Mononuclear cell (primary cell): ENCODE results near the gene MFNG. TPM values are rescaled to one million over a fixed set of nuclear protein-coding genes. Genes with fewer than 3 reads are reported as not detected.

Experiments used
- H3K27me3 ChIP-seq: 2 replicates; pipeline ENCODE4 v1.6.0; 2011; ENCODE audit warnings: low read length, control low read depth; ENCODE audit not compliant: insufficient read depth
- H3K4me1 ChIP-seq: 2 replicates; pipeline ENCODE4 v1.5.1; 2011; ENCODE audit warnings: mild to moderate bottlenecking, low read length, control low read depth; ENCODE audit not compliant: insufficient read depth
- H3K4me3 ChIP-seq: 2 replicates; pipeline ENCODE4 v1.5.1; 2011; ENCODE audit warnings: mild to moderate bottlenecking, low read length, moderate library complexity
- H3K9me3 ChIP-seq: 2 replicates; pipeline ENCODE4 v1.5.1; 2011; ENCODE audit warnings: low read depth, mild to moderate bottlenecking, control low read depth, low read length
- total RNA-seq: library from RNA; depleted of rRNA; stranded (reverse); fragments of >200 nt; gene quantifications from one replicate; pipeline ENCODE4 v1.2.3, GENCODE V29; 2012

Gene MFNG
- total RNA-seq, 1 donor, result 77.0 TPM

DNA sequence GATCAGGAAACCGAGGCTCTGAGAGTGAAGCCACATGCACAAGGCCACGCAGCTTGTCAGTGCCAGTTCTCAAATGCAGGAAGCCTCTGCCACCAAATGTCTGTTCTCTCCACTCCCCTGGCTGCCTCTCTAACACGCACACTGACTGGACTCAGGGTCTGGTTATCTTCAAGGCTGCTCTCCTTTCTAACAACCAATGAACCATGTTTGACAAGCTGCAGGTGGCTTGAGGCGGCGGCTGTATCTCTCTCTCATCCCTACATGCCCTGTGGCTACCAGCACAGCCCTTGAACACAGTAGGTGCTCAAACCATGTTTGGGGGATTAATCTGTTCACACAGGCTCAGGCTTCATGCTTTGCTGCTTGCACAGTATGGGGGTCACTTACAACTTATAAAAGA, 23.7 kb downstream of the MFNG start:
- no peaks in the 10 kb centered on the region for H3K4me1 ChIP-seq
- no peaks in the 10 kb centered on the region for H3K9me3 ChIP-seq
- H3K27me3 ChIP-seq, result no peaks in the 10 kb centered on the region
- H3K4me3 ChIP-seq, result no peak overlapping the region

DNA sequence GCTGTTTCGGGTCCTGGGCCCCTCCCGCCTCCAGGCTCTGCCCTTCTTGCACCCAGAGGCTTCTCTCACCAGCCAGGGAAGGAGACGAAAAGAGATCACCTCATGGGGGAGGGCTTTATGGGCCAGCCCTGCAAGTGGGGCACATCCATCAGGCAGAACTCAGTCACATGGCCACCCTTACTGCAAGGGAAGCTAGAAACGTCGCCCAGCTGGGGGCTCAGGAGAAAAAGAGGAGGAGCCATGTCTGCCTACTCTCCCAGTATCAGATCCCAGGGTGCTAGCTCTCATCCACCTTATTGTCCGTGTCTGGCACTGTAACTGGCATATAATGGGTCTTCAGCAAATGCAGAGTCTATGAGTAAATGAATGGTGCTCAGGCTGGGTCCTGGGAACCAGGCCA, 24.2 kb downstream of the MFNG start:
- H3K4me1 ChIP-seq, result no peaks in the 10 kb centered on the region
- no peaks in the 10 kb centered on the region for H3K27me3 ChIP-seq
- H3K9me3 ChIP-seq, result no peaks in the 10 kb centered on the region
- no peak overlapping the region for H3K4me3 ChIP-seq

DNA sequence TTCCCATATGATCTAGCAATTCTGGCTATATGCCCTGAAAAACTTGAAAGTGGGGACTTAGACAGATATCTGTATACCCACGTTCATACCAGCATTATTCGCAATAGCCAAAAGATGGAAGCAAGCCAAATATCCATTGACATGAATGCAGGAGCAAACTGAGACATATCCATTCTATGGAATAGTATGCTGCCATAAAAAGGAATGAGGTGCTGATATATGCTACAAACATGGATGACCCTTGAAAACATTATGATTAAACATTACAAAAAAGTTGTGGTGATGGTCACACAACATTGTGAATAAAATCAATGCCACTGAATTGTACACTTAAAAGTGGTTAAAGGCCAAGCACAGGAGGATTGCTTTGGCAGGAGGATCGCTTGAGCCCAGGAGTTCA, 25.5 kb downstream of the MFNG start:
- Histone ChIP-seq H3K4me1 (no peaks in the 10 kb centered on the region), H3K4me3 (no peak overlapping the region), H3K27me3 (no peaks in the 10 kb centered on the region), H3K9me3 (no peaks in the 10 kb centered on the region)

DNA sequence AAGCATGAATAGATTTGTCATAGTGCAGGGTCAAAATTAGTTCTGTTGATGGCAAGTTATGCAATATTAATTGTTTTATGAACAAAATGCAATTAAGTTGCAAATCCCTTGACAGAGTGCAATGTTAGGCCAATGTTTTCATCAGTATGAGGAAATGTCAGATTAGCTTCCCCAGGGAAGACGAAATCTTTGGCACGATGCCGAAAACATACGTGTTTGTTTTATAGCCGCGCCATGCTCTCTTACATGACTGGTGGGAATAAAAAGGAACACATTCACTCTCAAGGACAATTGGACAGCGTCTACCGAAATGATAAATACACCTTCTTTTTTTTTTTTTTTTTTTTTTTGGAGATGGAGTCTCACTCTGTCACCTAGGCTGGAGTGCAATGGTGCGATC, 27.0 kb downstream of the MFNG start:
- Histone ChIP-seq H3K4me3 (no peak overlapping the region), H3K4me1 (no peaks in the 10 kb centered on the region), H3K27me3 (no peaks in the 10 kb centered on the region), H3K9me3 (no peaks in the 10 kb centered on the region)

DNA sequence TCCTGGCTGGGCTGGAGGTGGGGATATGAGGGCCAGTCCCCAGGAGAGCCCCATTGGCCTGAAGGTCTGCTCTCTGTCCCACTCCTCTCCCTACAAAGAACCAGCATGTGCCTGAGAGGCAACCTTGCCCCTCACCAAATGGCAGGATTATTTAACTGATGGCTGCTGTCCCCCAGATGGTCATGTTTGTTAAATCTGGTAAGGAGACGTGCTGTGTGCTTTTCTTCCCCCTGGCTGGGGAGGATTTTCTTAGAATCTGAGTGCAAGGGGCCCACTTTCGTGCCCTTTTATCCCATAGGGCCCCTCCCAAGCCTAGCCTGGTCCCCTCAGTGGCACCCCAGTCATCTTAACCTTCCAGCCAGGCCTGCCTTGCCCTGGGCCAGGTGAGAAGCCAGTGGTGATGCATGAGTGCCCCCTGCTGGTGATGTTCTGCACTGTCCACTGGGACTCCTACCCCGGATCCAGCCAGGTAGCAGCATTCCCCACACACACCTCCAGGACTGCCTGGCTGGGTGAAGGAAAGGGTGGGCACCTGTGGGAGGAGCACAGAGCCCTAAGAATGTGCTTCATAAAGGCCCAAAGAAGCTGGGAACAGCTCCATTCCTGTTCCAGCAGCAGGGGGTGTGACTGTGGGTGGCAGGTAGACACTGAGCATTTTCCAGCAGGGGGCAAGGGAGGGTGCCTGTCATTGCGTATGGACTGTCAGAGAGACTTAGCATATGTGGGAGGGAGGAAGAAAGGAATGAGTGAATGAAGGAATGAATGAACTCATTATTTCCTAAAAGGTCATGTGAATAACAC, 28.9 kb downstream of the MFNG start:
- H3K9me3 ChIP-seq, result no peaks in the 10 kb centered on the region
- H3K4me1 ChIP-seq, result no peaks in the 10 kb centered on the region
- H3K4me3 ChIP-seq, result no peak overlapping the region
- H3K27me3 ChIP-seq, result no peaks in the 10 kb centered on the region

DNA sequence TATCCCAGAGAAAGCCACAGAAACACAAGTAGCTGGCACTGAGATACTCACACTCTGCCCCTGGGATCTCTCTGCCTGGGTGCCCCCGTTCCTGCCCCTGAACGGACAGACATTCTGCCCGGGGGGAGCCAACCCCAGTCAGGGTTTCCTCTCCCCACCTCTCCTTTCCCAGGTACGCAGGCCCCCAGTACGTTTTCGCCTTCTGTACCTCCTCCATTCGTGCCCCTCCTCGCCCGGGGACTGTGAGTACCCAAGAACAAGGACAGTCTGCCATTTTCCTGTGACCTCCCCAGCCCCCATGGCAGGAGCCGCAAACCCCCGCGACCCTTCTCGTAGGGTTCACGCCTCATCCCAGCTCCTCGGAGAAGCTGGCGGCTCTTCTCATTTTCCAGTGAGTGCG, 29.8 kb downstream of the MFNG start:
- Histone ChIP-seq H3K4me3 (no peak overlapping the region), H3K4me1 (no peaks in the 10 kb centered on the region), H3K27me3 (no peaks in the 10 kb centered on the region), H3K9me3 (no peaks in the 10 kb centered on the region)

DNA sequence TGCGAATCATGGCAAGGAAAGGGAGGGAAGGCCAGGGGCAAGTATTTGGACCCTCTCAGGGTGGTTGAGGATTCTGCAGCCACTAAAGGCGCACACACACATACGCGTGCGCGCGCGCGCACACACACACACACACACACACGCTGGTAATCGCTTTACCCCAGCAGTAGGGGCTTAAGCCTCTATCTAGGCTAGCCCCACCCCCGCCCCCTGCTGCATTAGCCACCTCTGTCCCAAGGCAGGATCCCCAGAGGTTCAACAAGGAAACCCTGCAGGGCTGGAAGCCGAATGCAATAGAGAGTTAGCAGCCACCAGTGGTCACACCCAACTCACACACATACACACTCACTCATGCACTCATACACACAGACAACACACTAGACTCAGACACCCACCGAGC, 30.3 kb downstream of the MFNG start:
- Histone ChIP-seq H3K27me3 (no peaks in the 10 kb centered on the region), H3K4me3 (no peak overlapping the region), H3K9me3 (no peaks in the 10 kb centered on the region), H3K4me1 (no peaks in the 10 kb centered on the region)

DNA sequence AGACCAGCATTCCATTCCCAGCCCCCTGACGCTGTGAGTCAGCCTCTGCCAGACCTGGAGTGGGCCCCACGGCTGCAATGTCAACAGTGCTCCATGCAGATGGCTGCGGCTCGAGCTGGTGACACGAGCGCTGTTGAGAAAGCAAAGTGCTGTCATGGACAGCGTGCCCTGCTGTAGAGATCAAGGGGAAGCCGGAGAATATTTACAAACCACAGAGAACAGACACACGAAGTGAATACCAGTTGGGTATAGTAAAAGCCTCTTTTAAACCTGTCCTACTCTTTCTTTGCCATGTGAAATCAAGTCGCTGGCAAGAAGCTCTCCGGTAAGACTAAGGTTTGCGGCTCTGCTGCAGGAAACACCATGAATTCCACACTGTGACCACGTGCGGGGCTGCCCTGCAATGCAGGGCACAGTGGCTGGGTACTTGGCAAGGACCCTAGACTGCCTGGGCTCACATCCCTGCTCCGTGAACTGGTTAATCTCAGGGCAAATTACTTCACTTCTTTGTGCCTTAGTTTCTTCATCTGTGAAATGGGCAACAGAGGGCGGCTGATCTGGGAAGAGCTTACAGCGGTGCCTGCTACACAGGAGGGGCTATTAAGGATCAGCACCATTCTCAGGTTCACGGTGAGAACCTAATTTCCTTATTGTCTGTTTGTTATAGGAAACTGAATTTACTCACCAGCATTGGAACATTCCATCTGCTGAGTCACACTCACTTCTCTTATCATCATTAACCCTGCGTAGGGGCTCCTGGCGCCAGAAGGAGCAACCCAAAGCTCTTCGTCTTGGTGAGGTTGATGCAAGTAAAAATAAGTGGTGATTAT, 31.1 kb downstream of the MFNG start:
- Histone ChIP-seq H3K9me3 (no peaks in the 10 kb centered on the region), H3K4me1 (no peaks in the 10 kb centered on the region), H3K27me3 (no peaks in the 10 kb centered on the region), H3K4me3 (no peak overlapping the region)

DNA sequence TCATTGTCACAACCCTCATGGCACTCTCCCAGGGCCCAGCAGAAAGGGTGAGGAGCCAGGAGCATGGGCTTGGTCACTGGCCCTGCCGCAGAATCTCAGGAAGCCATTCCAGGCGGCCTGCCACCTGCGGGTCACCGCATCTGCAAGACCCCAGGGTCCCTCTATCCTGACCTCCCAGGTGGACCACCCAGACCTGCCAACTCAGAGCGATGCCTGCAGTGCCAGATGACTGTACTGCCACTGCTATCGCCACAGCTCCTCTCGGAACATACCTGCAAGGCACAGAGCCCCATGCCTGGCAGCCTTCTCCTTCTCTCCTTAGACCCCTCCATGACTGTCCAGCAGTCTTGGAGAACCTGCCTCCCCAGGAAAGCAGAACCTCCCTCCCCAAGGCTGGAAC, 32.5 kb downstream of the MFNG start:
- no peaks in the 10 kb centered on the region for H3K9me3 ChIP-seq
- no peaks in the 10 kb centered on the region for H3K4me1 ChIP-seq
- no peak overlapping the region for H3K4me3 ChIP-seq

DNA sequence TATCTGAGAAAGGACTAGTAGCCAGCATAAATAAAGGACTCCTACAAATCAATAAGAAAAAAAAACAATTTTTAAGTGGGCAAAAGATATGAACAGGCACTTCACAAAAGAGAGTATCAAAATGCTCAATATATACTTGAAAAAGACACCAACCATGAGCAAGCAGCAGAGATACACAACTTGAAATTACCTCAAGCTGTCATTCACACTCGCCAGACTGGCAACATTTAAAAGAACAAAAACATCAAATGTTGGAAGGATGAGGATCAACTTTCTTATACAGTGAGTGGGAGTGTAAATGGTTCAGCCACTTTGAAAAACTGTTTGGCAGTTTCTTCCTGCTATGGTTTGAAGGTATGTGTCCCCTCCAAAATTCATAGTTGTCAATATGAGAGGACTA, 35.0 kb downstream of the MFNG start:
- H3K4me1 ChIP-seq, result no peaks in the 10 kb centered on the region
- no peak overlapping the region for H3K4me3 ChIP-seq
- no peaks in the 10 kb centered on the region for H3K27me3 ChIP-seq
- no peaks in the 10 kb centered on the region for H3K9me3 ChIP-seq

More for the DNA sequence above, 32.5 kb downstream of the MFNG start:
- no peaks in the 10 kb centered on the region for H3K27me3 ChIP-seq

DNA sequence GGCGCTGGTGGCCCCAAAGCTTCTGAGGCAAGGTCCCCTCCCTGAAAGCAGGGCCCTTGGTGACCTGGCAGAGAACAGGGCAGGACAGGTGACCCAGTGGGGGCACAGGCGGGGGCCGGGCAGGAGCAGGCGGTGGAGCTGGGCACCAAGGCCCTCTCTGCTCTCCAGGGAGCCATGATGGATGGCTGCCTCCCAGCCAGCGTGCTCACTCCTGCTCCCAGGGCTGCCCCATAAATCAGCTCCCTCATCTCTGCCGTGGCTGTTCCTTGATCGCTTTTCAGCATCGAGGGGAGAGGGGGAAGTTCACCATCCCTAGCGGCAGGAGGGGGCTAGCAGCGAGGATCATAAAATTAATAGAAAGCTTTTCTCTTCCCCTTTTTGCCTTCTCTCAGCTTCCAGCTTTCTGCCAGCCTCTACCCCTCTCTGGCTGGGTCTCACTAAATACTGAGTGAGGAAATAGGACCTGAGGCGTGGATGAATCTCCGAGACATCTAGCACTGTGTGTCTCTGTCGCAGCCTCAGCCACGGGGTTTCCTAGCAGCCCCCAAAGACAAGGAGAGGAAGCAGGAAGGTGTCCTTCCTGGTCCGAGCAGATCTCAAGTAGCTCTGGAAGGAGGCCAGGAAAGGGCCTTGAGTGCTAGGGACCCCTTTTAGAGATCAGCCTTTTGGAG, 36.7 kb downstream of the MFNG start:
- H3K27me3 ChIP-seq, result no peaks in the 10 kb centered on the region
- no peaks in the 10 kb centered on the region for H3K4me1 ChIP-seq
- no peak overlapping the region for H3K4me3 ChIP-seq
- no peaks in the 10 kb centered on the region for H3K9me3 ChIP-seq

DNA sequence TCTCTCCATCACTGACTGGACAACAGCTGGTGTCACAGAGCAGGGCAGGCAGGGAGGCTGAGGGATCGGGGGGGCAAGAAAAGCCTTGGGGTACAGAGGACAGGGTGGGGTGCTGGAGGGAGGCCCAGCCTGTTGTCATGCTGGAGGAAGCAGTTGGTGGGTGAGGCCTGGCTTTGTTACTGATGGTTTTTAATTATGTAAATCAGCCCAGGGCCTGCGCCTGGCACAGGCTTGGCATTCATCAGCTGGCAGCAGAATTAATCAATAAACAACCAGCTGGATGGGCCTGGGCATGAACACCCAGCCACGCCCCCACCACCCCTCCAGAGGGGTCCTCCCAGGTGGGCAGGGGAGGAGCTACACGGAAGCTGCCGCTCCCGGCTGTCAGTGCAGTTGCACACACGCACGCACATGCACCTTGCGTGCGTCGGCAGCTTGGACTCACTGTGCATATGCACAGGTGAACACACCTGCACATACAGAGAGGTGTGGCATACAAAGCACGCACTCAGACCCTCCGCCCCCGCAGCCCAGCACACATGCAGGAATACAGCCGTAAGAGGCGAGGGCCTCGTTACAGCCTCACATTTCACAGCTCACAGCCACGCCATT, 37.6 kb downstream of the MFNG start:
- H3K4me1 ChIP-seq, result no peaks in the 10 kb centered on the region
- no peaks in the 10 kb centered on the region for H3K9me3 ChIP-seq
- no peak overlapping the region for H3K4me3 ChIP-seq
- no peaks in the 10 kb centered on the region for H3K27me3 ChIP-seq

DNA sequence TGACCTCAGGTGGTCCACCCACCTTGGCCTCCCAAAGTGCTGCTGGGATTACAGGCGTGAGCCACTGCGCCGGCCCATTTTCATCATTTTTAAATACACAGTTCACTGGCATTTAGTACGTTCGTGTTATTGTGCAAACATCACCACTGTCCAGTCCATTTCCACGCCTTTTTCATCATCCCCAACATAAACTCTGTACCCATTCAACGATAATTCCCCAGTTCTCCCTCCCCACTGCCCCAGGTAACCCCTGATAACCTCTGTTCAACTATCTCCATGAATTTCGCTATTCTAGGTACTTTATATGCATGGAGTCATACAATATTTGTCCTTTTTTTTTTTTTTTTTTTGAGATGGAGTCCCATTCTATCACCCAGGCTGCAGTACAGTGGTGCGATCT, 40.7 kb downstream of the MFNG start:
- no peak overlapping the region for H3K4me3 ChIP-seq
- H3K27me3 ChIP-seq, result no peaks in the 10 kb centered on the region
- H3K4me1 ChIP-seq, result peaks cover 3% of the 10 kb centered on the region
- H3K9me3 ChIP-seq, result no peaks in the 10 kb centered on the region

DNA sequence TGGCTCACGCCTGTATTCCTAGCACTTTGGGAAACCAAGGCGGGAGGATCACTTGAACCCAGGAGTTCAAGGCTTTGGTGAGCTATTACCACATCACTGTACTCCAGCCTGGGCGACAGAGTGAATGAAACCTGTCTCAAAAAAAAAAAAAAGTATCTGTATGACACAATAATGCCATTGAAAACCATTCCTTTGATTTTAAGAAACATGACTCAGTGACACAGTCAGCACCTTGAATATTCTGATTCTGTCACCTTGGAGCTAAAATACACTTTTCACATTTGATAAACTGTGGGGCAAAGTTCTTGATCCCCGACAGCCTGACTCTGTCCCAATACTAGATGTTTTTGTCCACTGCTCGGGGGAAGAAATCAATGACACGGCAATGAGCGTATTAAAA, 42.2 kb downstream of the MFNG start:
- Histone ChIP-seq H3K4me3 (no peak overlapping the region), H3K27me3 (peaks cover 2% of the 10 kb centered on the region), H3K9me3 (no peaks in the 10 kb centered on the region), H3K4me1 (peaks cover 3% of the 10 kb centered on the region)

DNA sequence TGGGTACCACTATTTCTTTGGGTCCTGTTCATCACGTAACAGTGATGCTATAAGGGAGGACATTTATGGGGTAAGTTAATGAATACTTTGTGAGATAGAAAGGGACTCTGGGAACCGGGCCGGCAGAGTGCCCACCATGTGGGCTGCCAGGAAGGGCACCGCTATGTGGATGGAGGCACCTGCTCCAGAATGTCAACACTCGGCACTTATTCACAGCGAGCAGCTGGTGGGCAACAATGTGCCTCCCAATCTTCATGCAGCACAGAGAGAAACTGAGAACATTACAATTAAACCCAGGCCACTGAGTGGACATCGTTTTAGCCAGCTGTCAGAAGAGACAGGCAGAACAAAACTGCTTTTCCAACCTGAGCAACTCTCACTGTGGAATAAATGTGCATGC, 43.1 kb downstream of the MFNG start:
- Histone ChIP-seq H3K9me3 (no peaks in the 10 kb centered on the region), H3K4me3 (no peak overlapping the region), H3K4me1 (peaks cover 3% of the 10 kb centered on the region), H3K27me3 (peaks cover 2% of the 10 kb centered on the region)
